CD4-positive, alpha-beta T cell (primary cell): ENCODE measurements around the gene PAIP2. TPM values are rescaled to one million over a fixed set of nuclear protein-coding genes. Genes with fewer than 3 reads are reported as not detected.

Experiments used
- ATAC-seq: fragments of 200-7000 bp; cut with Tn5 transposase; one replicate; pipeline ENCODE4 v1.10.0; 2022; ENCODE audit warnings: mild to moderate bottlenecking; ENCODE audit not compliant: poor library complexity
- CTCF ChIA-PET: fragments of 350-600 bp; sonication (Branson Sonifier 250); formaldehyde crosslinking; loops from one replicate; lab custom pipeline; 2021; ENCODE audit warnings: antibody characterized with exemption, inconsistent platforms; lab: Charles Lee
- POLR2A ChIA-PET: fragments of 350-600 bp; sonication (Branson Sonifier 250); formaldehyde crosslinking; loops from one replicate; lab custom pipeline; 2021; ENCODE audit warnings: antibody characterized with exemption, inconsistent platforms; lab: Charles Lee
- DNase-seq, 14 experiments: peaks; one replicate each; pipeline ENCODE4 v3.0.0-alpha.2; 2013 to 2020; ENCODE audit warnings: mixed read lengths in 2 of 14
- H3K27ac ChIP-seq, 2 donors: one replicate each; pipeline versions ENCODE4 v1.5.1 to v1.7.0; 2013; ENCODE audit warnings: low read length in 2 of 2, low read depth in 1 of 2, mild to moderate bottlenecking in 1 of 2
- H3K27me3 ChIP-seq, 2 experiments: 1 replicate in 1 of 2; 2 replicates in 1 of 2; pipeline versions ENCODE4 v1.6.1 to v1.7.0; 2013; ENCODE audit warnings: low read length in 2 of 2, control low read depth in 1 of 2, mild to moderate bottlenecking in 1 of 2, moderate library complexity in 1 of 2; ENCODE audit not compliant: insufficient read depth in 2 of 2, control insufficient read depth in 1 of 2
- H3K36me3 ChIP-seq: one replicate; pipeline ENCODE4 v1.6.1; 2013; ENCODE audit warnings: low read length, control low read depth; ENCODE audit not compliant: insufficient read depth
- H3K4me1 ChIP-seq: one replicate; pipeline ENCODE4 v1.6.1; 2013; ENCODE audit warnings: low read length, control low read depth; ENCODE audit not compliant: insufficient read depth
- H3K4me3 ChIP-seq: one replicate; pipeline ENCODE4 v1.5.1; 2013; ENCODE audit warnings: mild to moderate bottlenecking, low read length, moderate library complexity
- H3K9me3 ChIP-seq, 2 experiments: 1 replicate in 1 of 2; 2 replicates in 1 of 2; pipeline versions ENCODE4 v1.6.1 to v1.7.0; 2013; ENCODE audit warnings: low read length in 2 of 2, mild to moderate bottlenecking in 2 of 2, control low read depth in 1 of 2, moderate library complexity in 1 of 2; ENCODE audit not compliant: control insufficient read depth in 1 of 2, insufficient read depth in 1 of 2
- H3K27ac Mint-ChIP-seq: one replicate; pipeline ENCODE4 v1.8.0; 2020; ENCODE audit warnings: mixed read lengths
- H3K27me3 Mint-ChIP-seq: one replicate; pipeline ENCODE4 v1.8.0; 2021; ENCODE audit warnings: mixed read lengths
- H3K36me3 Mint-ChIP-seq: one replicate; pipeline ENCODE4 v1.8.0; 2021; ENCODE audit warnings: low read depth, mixed read lengths
- H3K4me1 Mint-ChIP-seq: one replicate; pipeline ENCODE4 v1.8.0; 2021; ENCODE audit warnings: low read depth, mixed read lengths
- H3K4me3 Mint-ChIP-seq: one replicate; pipeline ENCODE4 v1.8.0; 2020; ENCODE audit warnings: mild to moderate bottlenecking, mixed read lengths
- H3K9me3 Mint-ChIP-seq: one replicate; pipeline ENCODE4 v1.8.0; 2020; ENCODE audit warnings: mixed read lengths
- CTCF ChIP-seq: fragments of 200-600 bp; IDR thresholded peaks from one replicate; pipeline ENCODE4 v1.8.0; 2022; ENCODE audit warnings: antibody characterized with exemption, mild to moderate bottlenecking
- intact Hi-C, 2 experiments: fragments of 100-400 bp; cut with DNase I in 1 of 2; cut with micrococcal nuclease in 1 of 2; formaldehyde crosslinking; loops; one replicate each; pipeline versions ENCODE4 v1.15.1 to v1.9.0; 2023 to 2025; cut with DNase I, micrococcal nuclease
- total RNA-seq, 174 experiments: library from RNA in 2 of 174; stranded (reverse) in 2 of 174; gene quantifications; one replicate each; pipeline ENCODE4 v1.2.3 and lab custom pipeline; 2021 to 2026

Gene PAIP2
- total RNA-seq, 2 experiments from 2014 or later: 151 to 156 TPM

GRCh38 chr5:139368613-139369012 lies 27.0 kb downstream of the PAIP2 start:
- CTCF ChIA-PET: no interaction called here
- ATAC-seq (no peak), DNase-seq (peak in 1 of 14 experiments; percentile 25)
- intact Hi-C loops: no loop called here
- POLR2A ChIA-PET: interaction anchor here (1.2 kb wide), 1 partner anchor 26 kb away, joined by 3 read pairs; no protein-coding TSS in a partner anchor
- Histone ChIP-seq H3K27me3 (no peaks in the 10 kb centered on the region), H3K36me3 (peaks cover 78% of the 10 kb centered on the region), H3K4me1 (no peaks in the 10 kb centered on the region), H3K9me3 (no peaks in the 10 kb centered on the region), H3K4me3 (no peak overlapping the region), H3K27ac (no peak overlapping the region)
- Mint-ChIP-seq H3K4me1 (no peaks in the 10 kb centered on the region), H3K4me3 (no peak overlapping the region), H3K9me3 (no peaks in the 10 kb centered on the region), H3K27ac (no peak overlapping the region), H3K36me3 (peaks cover 82% of the 10 kb centered on the region), H3K27me3 (no peaks in the 10 kb centered on the region)
- no peak for TF ChIP-seq CTCF

GRCh38 chr5:139369181-139369580 lies 27.5 kb downstream of the PAIP2 start:
- H3K27me3 ChIP-seq: no peaks in the 10 kb centered on the region
- no peaks in the 10 kb centered on the region for H3K4me1 ChIP-seq
- H3K4me3 Mint-ChIP-seq: no peak overlapping the region
- H3K36me3 Mint-ChIP-seq: peaks cover 81% of the 10 kb centered on the region
- no peak overlapping the region for H3K27ac Mint-ChIP-seq
- ChIA-PET POLR2A (interaction anchor here (1.2 kb wide), 1 partner anchor 27 kb away, joined by 3 read pairs; no protein-coding TSS in a partner anchor), CTCF (no interaction called here)
- H3K27me3 Mint-ChIP-seq: no peaks in the 10 kb centered on the region
- peaks cover 75% of the 10 kb centered on the region for H3K36me3 ChIP-seq
- no peak for ATAC-seq
- H3K9me3 Mint-ChIP-seq: no peaks in the 10 kb centered on the region
- H3K9me3 ChIP-seq: no peaks in the 10 kb centered on the region
- no peak for DNase-seq
- no peak overlapping the region for H3K27ac ChIP-seq
- H3K4me3 ChIP-seq: no peak overlapping the region
- H3K4me1 Mint-ChIP-seq: no peaks in the 10 kb centered on the region
- TF ChIP-seq CTCF: no peak
- intact Hi-C loops: no loop called here

- Histone ChIP-seq H3K27ac (no peak overlapping the region), H3K4me1 (no peaks in the 10 kb centered on the region), H3K36me3 (peaks cover 50% of the 10 kb centered on the region), H3K4me3 (no peak overlapping the region), H3K9me3 (no peaks in the 10 kb centered on the region), H3K27me3 (no peaks in the 10 kb centered on the region)
- H3K36me3 Mint-ChIP-seq: peaks cover 67% of the 10 kb centered on the region
- no peaks in the 10 kb centered on the region for H3K4me1 Mint-ChIP-seq
- H3K4me3 Mint-ChIP-seq: no peak overlapping the region
- DNase-seq (no peak), ATAC-seq (no peak)
- no peak overlapping the region for H3K27ac Mint-ChIP-seq
- intact Hi-C loops: no loop called here
- ChIA-PET CTCF (interaction anchor here (0.6 kb wide), 1 partner anchor 9 kb away, joined by 3 read pairs; no protein-coding TSS in a partner anchor), POLR2A (interaction anchor here (0.6 to 1.4 kb wide), 3 partner anchors 26 to 39 kb away, joined by 3 to 4 read pairs (median 3); partner anchors contain the start of gene PAIP2)
- TF ChIP-seq CTCF: no peak
- no peaks in the 10 kb centered on the region for H3K9me3 Mint-ChIP-seq
- no peaks in the 10 kb centered on the region for H3K27me3 Mint-ChIP-seq
Measured at GRCh38 chr5:139371482-139372435, 30.1 kb downstream of the PAIP2 start.
